HCT116 (cell line): ENCODE measurements around the gene EIF3I. TPM values are rescaled to one million over a fixed set of nuclear protein-coding genes. Genes with fewer than 3 reads are reported as not detected.

ENCODE experiments used
- total RNA-seq: library from RNA; stranded (reverse); gene quantifications from one replicate; pipeline ENCODE4 v1.2.1, GENCODE V29; 2021; ENCODE audit not compliant: unreplicated experiment

The EIF3I gene
- total RNA-seq, 1 experiment from 2014 or later: 323 TPM

Other genes starting within 250 kb of the EIF3I start
- 215 TPM for gene KHDRBS1, start 208.5 kb upstream of the EIF3I start, total RNA-seq
- gene TMEM39B, start 149.5 kb upstream of the EIF3I start, total RNA-seq: 22.8 TPM
- 79.9 TPM for gene KPNA6, start 114.4 kb upstream of the EIF3I start, total RNA-seq
- 37.2 TPM for gene TXLNA, start 42.7 kb upstream of the EIF3I start, total RNA-seq
- 5.9 TPM for gene CCDC28B, start 21.8 kb upstream of the EIF3I start, total RNA-seq
- gene IQCC, start 16.7 kb upstream of the EIF3I start, total RNA-seq: 4.7 TPM
- gene DCDC2B, start 13.3 kb upstream of the EIF3I start, total RNA-seq: 0.27 TPM
- gene TMEM234, start 54 bp upstream of the EIF3I start, total RNA-seq: 12.3 TPM
- gene FAM167B, start 24.8 kb downstream of the EIF3I start, total RNA-seq: 0.42 TPM
- gene LCK, start 28.9 kb downstream of the EIF3I start, total RNA-seq: 0.79 TPM
- 232 TPM for gene HDAC1, start 69.7 kb downstream of the EIF3I start, total RNA-seq
- gene MARCKSL1, start 113.8 kb downstream of the EIF3I start, total RNA-seq: 127 TPM
- gene FAM229A, start 140.1 kb downstream of the EIF3I start, total RNA-seq: 16.1 TPM
- 1.6 TPM for gene TSSK3, start 140.1 kb downstream of the EIF3I start, total RNA-seq
- gene BSDC1, start 172.0 kb downstream of the EIF3I start, total RNA-seq: 47.0 TPM
- gene ZBTB8B, start 242.7 kb downstream of the EIF3I start, total RNA-seq: 0.25 TPM